ENCODE results near the gene RNF224. TPM values are rescaled to one million over a fixed set of nuclear protein-coding genes. Genes with fewer than 3 reads are reported as not detected.

The RNF224 gene
- total and polyA plus RNA-seq, 2 of the 13 experiments (the other 11 are each of a cell fraction or from before 2014, with no cell fraction given), result 0.09 TPM; not detected in 1

GRCh38 chr9:137217276-137218211, 9.8 kb upstream of the RNF224 start (continued):
- TF ChIP-seq PAXIP1 (CRISPR knock-in tag; conservative IDR thresholded peaks at IDR 0.05) (no peak), ZC3H13 (CRISPR knock-in tag; IDR thresholded peaks at IDR 0.05) (peak; percentile 36), ZBTB43 (CRISPR knock-in tag; conservative IDR thresholded peaks at IDR 0.05) (no peak), ZNF569 (CRISPR knock-in tag; IDR thresholded peaks at IDR 0.05; ENCODE audit: borderline replicate concordance) (no peak), CHCHD3 (CRISPR knock-in tag; IDR thresholded peaks at IDR 0.05) (0 out of 2 replicates have a peak, but pooled peaks have one; percentile 51), IKZF5 (CRISPR knock-in tag; IDR thresholded peaks at IDR 0.05) (no peak; the same call in 1 of the 2 replicates), ZNF337 (CRISPR knock-in tag; IDR thresholded peaks at IDR 0.05; ENCODE audit: borderline replicate concordance, low read depth) (peak; percentile 73; the same call in 1 of the 2 replicates), HNF4G (IDR thresholded peaks at IDR 0.05; ENCODE audit: borderline replicate concordance, low read depth, low read length) (no peak), HNF4G (CRISPR knock-in tag; IDR thresholded peaks at IDR 0.05; ENCODE audit: borderline replicate concordance, low read depth) (0 out of 2 replicates have a peak, but pooled peaks have one; percentile 15), ISX (CRISPR knock-in tag; conservative IDR thresholded peaks at IDR 0.05) (no peak), PLSCR1 (CRISPR knock-in tag; IDR thresholded peaks at IDR 0.05; ENCODE audit: borderline replicate concordance) (no peak), NFKB2 (CRISPR knock-in tag; IDR thresholded peaks at IDR 0.05; ENCODE audit: borderline replicate concordance) (peak; percentile 65; the same call in 1 of the 2 replicates), YEATS4 (CRISPR knock-in tag; IDR thresholded peaks at IDR 0.05; ENCODE audit: borderline replicate concordance) (peak; percentile 71; the same call in 1 of the 2 replicates), MAF1 (CRISPR knock-in tag; IDR thresholded peaks at IDR 0.05; ENCODE audit: borderline replicate concordance) (0 out of 2 replicates have a peak, but pooled peaks have one; percentile 26), ZNF354B (CRISPR knock-in tag; IDR thresholded peaks at IDR 0.05) (no peak), NCOA2 (CRISPR knock-in tag; IDR thresholded peaks at IDR 0.05) (no peak), ZNF30 (CRISPR knock-in tag; IDR thresholded peaks at IDR 0.05) (no peak), TMF1 (CRISPR knock-in tag; IDR thresholded peaks at IDR 0.05; ENCODE audit: low read depth) (no peak), AKAP8 (CRISPR knock-in tag; IDR thresholded peaks at IDR 0.05) (no peak), SOX5 (CRISPR knock-in tag; IDR thresholded peaks at IDR 0.05; ENCODE audit: borderline replicate concordance) (peak; percentile 34; the same call in 1 of the 2 replicates), ZNF225 (CRISPR knock-in tag; IDR thresholded peaks at IDR 0.05) (no peak), ZNF550 (CRISPR knock-in tag; IDR thresholded peaks at IDR 0.05; ENCODE audit: borderline replicate concordance) (no peak)
